CD4-positive, alpha-beta T cell treated with Interleukin-1 beta for 1 hour (primary cell): Measurements from ENCODE around the gene FAM124B.

Source experiments
- DNase-seq, 2 donors: peaks; one replicate each; pipeline ENCODE4 v3.0.0-alpha.2; 2020 to 2022

FAM124B gene

GRCh38 chr2:224333726-224334482, 68.0 kb downstream of the FAM124B start:
- DNase-seq = no peak

- no peak for DNase-seq
Observed at GRCh38 chr2:224331698-224332097, 70.2 kb downstream of the FAM124B start.

- no peak for DNase-seq
Observed at GRCh38 chr2:224328798-224329197, 73.1 kb downstream of the FAM124B start.
